Glomerular endothelial cell (primary cell): ENCODE measurements around the gene IL18BP. TPM values are rescaled to one million over a fixed set of nuclear protein-coding genes. Genes with fewer than 3 reads are reported as not detected.
A peak's percentile ranks its signal among the peaks of the same experiment; 100 is the strongest.

Experiments used
- DNase-seq: peaks from one replicate; pipeline ENCODE4 v3.0.0-alpha.2; 2011; ENCODE audit warnings: low read depth, low spot score; ENCODE audit errors: extremely low read depth
- total RNA-seq: library from RNA; depleted of rRNA; stranded (reverse); fragments of >200 nt; gene quantifications from 2 replicates; pipeline ENCODE4 v1.2.3, GENCODE V29; 2015

The IL18BP gene
- 3.7 and 14.8 TPM in 2 replicates for total RNA-seq

DNA sequence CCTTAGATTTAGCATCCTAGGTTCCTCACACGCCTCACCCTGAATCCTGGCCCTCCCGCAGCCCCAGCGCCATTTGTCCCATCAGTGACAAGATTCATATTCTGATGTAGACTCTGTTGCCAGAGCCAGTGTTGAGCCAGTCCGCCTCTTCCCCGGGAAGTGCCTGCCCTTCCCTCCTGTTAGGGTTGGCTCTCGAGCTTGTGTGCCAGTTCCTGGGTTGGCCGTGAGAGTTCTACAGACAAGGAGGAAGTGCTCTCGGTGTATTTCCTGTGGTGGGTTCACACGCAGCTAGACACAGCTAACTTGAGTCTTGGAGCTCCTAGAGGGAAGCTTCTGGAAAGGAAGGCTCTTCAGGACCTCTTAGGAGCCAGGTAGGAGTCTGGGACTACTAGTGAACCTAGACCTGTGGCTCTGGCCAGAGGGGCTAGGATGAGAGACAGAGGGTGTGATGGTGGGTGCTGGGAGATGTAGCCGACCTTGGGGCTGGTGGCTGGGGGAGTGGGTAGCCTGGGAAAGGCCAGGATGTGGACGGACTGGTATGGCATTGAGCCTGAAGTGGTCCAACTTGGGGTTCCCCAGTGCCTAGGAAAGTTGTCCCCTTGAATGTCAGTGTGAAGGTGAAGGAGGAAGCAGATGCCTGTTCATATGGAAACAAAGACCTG, at the start of gene IL18BP:
Gene IL18BP (plus strand): TSS at position 261 of the 662 bp plus-strand sequence. CDS start 1,076 bp downstream, outside the sequence.
- DNase-seq: no peak

DNA sequence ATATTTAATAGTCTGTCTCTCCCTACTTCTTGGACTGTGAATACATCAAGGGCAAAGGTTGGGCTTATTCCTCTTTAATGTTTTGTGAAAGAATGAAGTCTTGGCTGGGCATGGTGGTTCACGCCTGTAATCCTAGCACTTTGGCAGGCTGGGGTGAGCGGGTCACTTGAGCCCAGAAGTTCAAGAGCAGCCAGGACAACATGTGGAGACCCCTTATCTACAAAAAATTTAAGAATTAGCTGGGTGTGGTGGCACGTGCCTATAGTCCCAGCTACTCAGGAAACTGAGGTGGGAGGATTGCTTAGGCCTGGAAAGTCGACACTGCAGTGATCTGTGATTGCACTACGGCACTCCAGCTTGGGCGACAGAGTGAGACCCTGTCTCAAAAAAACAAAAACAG, 49.7 kb upstream of the IL18BP start:
- DNase-seq: no peak

DNA sequence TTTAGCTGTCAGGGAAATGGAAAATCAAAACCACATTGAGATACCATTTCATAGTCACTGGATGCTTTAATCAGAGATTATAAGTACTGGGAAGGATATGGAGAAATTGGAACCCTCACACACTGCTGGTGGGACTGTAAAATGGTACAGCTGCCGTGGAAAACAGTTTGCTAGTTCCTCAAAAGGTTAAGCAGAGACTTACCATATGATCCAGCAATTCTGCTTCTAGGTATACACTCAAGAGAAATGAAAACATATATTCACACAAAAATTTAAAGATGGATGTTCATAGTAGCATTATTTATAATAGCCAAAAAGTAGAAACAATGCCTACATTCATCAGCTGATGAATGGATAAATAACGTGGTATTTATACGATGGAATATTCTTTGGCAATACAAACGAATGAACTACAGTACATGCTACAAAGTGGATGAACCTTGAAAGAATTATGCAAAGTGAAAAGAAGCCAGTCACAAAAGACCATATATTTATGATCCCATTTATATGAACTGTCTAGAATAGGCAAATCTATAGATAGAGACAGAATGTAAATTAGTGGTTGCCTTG, 46.9 kb upstream of the IL18BP start:
- no peak for DNase-seq

DNA sequence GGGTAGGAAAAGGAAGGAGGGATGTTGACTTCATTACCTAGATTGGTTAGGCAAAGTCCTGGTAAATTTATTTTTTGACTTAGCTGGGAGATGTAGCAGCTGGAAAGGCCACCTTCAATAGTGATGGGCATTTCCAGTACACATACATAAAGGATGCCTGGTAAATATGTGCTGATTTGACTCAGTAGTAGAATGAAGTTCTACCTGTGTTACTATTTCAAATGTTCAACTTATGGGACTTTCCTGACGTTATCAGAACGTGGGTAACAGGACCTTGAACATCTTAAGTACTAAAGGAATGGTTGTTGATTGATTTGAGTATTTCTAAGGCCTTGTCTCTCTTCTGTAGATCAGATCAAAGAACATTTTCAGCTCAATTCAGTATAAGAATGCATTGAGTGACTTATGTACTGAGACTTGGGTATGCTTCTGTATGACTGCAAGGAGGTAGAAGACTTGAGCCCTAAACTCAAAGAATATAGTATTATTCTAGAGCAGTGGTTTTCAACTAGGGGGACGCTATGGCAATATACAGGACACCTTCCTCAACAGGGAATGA, 42.7 kb upstream of the IL18BP start:
- DNase-seq: no peak

- no peak for DNase-seq
Observed at GRCh38 chr11:71962428-71963038, 36.2 kb upstream of the IL18BP start.

GRCh38 chr11:71963468-71963867, 35.2 kb upstream of the IL18BP start:
- no peak for DNase-seq

- no peak for DNase-seq
Observed at GRCh38 chr11:71964641-71965040, 34.1 kb upstream of the IL18BP start.

GRCh38 chr11:71971680-71972079, 27.0 kb upstream of the IL18BP start:
- DNase-seq: no peak

GRCh38 chr11:71976551-71976950, 22.2 kb upstream of the IL18BP start:
- no peak for DNase-seq

- DNase-seq: no peak
Observed at GRCh38 chr11:71977090-71977489, 21.6 kb upstream of the IL18BP start.

DNA sequence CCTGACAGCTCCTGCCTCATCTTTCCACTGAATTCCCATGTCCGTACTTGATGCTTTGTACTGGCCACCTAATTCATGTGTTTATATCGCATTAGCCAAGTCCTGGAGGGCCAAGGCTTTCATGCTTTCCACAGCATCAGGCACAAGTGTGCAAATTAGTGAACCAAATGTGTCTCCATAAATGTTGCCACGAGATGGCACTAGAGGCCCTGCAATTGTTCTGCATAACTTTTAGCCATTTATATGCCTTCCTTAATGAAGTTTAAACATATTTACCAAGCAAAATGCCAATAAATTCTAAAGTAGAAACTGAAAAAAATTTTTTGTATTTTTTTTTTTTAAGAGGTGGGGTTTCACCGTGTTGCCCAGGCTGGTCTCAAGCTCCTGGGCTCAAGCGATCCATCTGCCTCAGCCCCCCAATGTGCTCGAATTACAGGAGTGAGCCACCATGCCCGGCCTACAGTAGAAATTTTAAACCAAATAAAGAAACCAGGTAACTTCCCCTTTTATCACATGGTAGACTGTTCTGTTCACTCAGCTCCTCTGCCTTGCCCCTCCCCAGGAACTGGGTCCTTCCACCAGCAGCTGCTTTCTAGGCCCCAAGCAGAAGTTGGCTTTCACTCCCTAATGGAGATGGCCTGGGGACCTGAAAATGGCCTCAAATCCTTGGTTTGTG, 20.8 kb upstream of the IL18BP start:
- DNase-seq: peak; percentile 34

DNA sequence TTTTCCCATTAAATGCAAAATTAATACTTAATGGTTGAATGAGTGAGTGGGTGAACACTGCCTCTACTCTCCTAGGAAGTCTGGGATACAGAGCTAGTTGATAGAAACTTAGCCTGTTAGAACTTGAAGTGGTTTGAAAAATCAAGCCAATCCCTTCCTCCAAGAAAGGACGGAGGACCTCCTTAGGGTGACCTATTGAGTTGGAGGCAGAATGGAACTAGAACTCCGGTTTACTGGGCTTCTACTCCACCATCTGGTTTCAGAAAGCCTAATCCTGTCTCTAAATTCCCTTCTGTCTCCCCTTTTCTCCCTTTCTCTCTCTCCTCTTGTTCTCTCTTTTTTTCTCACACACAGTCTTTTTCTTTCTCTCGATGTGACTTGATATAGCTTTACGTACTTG, 19.6 kb upstream of the IL18BP start:
- DNase-seq: no peak

DNA sequence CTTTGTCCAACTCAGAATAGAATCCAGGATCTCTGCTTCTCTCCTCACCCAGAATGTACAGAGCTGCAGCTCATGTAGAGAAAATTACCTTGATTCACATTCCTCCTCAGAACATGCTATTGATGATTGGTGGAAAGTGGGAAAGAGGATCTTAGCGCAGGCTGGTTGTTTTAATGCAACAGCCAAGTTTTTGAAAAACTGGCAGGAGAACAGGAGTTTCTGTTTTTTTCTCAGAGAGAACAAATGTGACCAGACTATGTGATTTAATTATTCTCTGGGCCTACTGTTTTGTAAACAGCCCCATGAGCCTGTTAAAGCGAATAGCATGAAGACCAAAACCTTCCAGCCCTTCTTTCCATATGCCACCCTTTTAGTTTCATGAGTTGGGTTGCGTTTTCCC, 19.1 kb upstream of the IL18BP start:
- no peak for DNase-seq

GRCh38 chr11:71986131-71986530, 12.6 kb upstream of the IL18BP start:
- no peak for DNase-seq

- no peak for DNase-seq
Observed at GRCh38 chr11:71987521-71987920, 11.2 kb upstream of the IL18BP start.

DNA sequence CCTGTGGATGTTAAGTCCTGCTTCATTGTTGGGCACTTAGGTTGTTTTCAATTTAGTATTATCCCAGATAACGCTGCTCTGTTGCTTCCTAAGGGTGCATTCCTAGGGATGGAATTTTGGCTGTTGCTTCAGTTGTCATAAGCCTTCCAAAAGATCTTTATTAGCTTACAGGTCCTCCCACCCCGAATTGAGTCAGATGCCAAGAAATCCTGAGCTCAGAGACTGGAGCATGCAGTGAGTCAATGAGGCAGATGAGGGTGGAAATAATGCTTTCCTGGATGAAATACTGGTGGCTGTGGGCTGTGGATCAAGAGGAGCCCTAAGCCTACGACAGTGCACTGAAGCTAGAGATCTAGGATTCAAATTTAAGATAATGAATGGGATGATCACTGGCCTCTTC, 10.7 kb upstream of the IL18BP start:
- no peak for DNase-seq

- DNase-seq: no peak
Observed at GRCh38 chr11:71990701-71991100, 8.0 kb upstream of the IL18BP start.

GRCh38 chr11:71991494-71991893, 7.2 kb upstream of the IL18BP start:
- no peak for DNase-seq

- DNase-seq: no peak
Observed at GRCh38 chr11:71992136-71992730, 6.5 kb upstream of the IL18BP start.

DNA sequence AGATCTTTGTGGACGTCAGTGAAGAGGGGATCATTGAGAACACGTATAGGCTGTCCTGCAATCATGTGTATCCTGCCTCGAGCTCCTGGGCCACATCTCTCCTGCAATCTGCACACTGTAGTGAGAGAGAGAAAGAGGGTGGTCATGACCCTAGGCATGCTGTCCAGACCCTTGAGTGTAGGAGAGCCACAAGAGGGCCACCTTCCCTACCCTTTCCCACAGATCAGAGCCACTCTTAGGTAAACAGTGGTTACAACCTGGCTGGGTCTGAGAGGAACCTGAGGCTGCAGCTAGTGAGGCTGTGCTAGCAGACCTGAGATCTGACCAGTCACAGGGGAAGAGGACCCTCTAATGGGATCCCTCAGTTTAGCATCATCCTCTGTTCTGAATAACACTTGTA, 3.9 kb upstream of the IL18BP start:
- DNase-seq: no peak

GRCh38 chr11:71995726-71996291, 2.9 kb upstream of the IL18BP start:
- no peak for DNase-seq
